HG03439 (cell line): Measurements from ENCODE around the gene MOK.

Experiments
- ATAC-seq: cut with Tn5 transposase; IDR thresholded peaks from one replicate; pipeline ENCODE4 v1.9.1; 2021; ENCODE audit warnings: mild to moderate bottlenecking, moderate library complexity; ENCODE audit not compliant: unreplicated experiment

Gene MOK

GRCh38 chr14:102209224-102209966, 95.6 kb downstream of the MOK start:
- ATAC-seq = no peak

GRCh38 chr14:102208741-102209140, 96.2 kb downstream of the MOK start:
- ATAC-seq = no peak

GRCh38 chr14:102207831-102208365, 97.1 kb downstream of the MOK start:
- ATAC-seq = no peak

- no peak for ATAC-seq
Observed at GRCh38 chr14:102206918-102207317, 98.0 kb downstream of the MOK start.

- ATAC-seq = no peak
Observed at GRCh38 chr14:102205560-102205959, 99.4 kb downstream of the MOK start.

GRCh38 chr14:102203382-102203781, 101.6 kb downstream of the MOK start:
- ATAC-seq = no peak

- no peak for ATAC-seq
Observed at GRCh38 chr14:102202944-102203343, 102.0 kb downstream of the MOK start.

GRCh38 chr14:102201776-102202175, 103.2 kb downstream of the MOK start:
- no peak for ATAC-seq

GRCh38 chr14:102201353-102201738, 103.6 kb downstream of the MOK start:
- no peak for ATAC-seq

- ATAC-seq = no peak
Observed at GRCh38 chr14:102200690-102201352, 104.1 kb downstream of the MOK start.

- ATAC-seq = no peak
Observed at GRCh38 chr14:102197317-102197853, 107.6 kb downstream of the MOK start.

- no peak for ATAC-seq
Observed at GRCh38 chr14:102196902-102197230, 108.1 kb downstream of the MOK start.

- ATAC-seq = no peak
Observed at GRCh38 chr14:102196039-102196901, 108.7 kb downstream of the MOK start.

GRCh38 chr14:102195446-102195845, 109.5 kb downstream of the MOK start:
- no peak for ATAC-seq

GRCh38 chr14:102194856-102195255, 110.1 kb downstream of the MOK start:
- ATAC-seq = no peak

GRCh38 chr14:102192840-102193502, 112.0 kb downstream of the MOK start:
- no peak for ATAC-seq

GRCh38 chr14:102189874-102190273, 115.1 kb downstream of the MOK start:
- ATAC-seq = no peak

- ATAC-seq = no peak
Observed at GRCh38 chr14:102188187-102188586, 116.8 kb downstream of the MOK start.

GRCh38 chr14:102187568-102188001, 117.4 kb downstream of the MOK start:
- ATAC-seq = no peak

- ATAC-seq = no peak
Observed at GRCh38 chr14:102187044-102187443, 117.9 kb downstream of the MOK start.

- ATAC-seq = no peak
Observed at GRCh38 chr14:102185360-102185759, 119.6 kb downstream of the MOK start.
